Endothelial cell (in vitro differentiated cells): Measurements from ENCODE around the gene HDC. TPM values are rescaled to one million over a fixed set of nuclear protein-coding genes. Genes with fewer than 3 reads are reported as not detected.

Experiments
- DNase-seq: peaks from one replicate; pipeline ENCODE4 v3.0.0; 2021; ENCODE audit warnings: low spot score
- H3K27ac Mint-ChIP-seq: one replicate; pipeline ENCODE4 v1.8.0; 2021; ENCODE audit warnings: mixed read lengths, inconsistent platforms; ENCODE audit not compliant: unreplicated experiment
- H3K27me3 Mint-ChIP-seq: one replicate; pipeline ENCODE4 v1.8.0; 2021; ENCODE audit warnings: mild to moderate bottlenecking, moderate library complexity, mixed read lengths, inconsistent platforms; ENCODE audit not compliant: unreplicated experiment
- H3K36me3 Mint-ChIP-seq: one replicate; pipeline ENCODE4 v1.8.0; 2021; ENCODE audit warnings: mild to moderate bottlenecking, low read depth, mixed read lengths, inconsistent platforms; ENCODE audit not compliant: unreplicated experiment
- H3K4me1 Mint-ChIP-seq: one replicate; pipeline ENCODE4 v1.8.0; 2021; ENCODE audit warnings: mild to moderate bottlenecking, mixed read lengths, inconsistent platforms; ENCODE audit not compliant: unreplicated experiment
- H3K4me3 Mint-ChIP-seq: one replicate; pipeline ENCODE4 v1.8.0; 2021; ENCODE audit warnings: mild to moderate bottlenecking, mixed read lengths, inconsistent platforms; ENCODE audit not compliant: unreplicated experiment
- H3K9me3 Mint-ChIP-seq: one replicate; pipeline ENCODE4 v1.8.0; 2021; ENCODE audit warnings: mixed read lengths, inconsistent platforms; ENCODE audit not compliant: unreplicated experiment
- CTCF ChIP-seq: fragments of 200-600 bp; sonication (generic); IDR thresholded peaks from one replicate; pipeline ENCODE4 v1.5.0; 2021; ENCODE audit warnings: antibody characterized with exemption; ENCODE audit not compliant: unreplicated experiment
- total RNA-seq: library from RNA; stranded (reverse); fragmentation: NEBNext Ultra II Directional; extraction: Animal tissue kit (Norgen Biotek cat#: 25700); gene quantifications from one replicate; pipeline ENCODE4 v1.2.1, GENCODE V29; 2021; ENCODE audit not compliant: unreplicated experiment

HDC gene
- total RNA-seq, 1 donor from 2014 or later, result not detected

DNA sequence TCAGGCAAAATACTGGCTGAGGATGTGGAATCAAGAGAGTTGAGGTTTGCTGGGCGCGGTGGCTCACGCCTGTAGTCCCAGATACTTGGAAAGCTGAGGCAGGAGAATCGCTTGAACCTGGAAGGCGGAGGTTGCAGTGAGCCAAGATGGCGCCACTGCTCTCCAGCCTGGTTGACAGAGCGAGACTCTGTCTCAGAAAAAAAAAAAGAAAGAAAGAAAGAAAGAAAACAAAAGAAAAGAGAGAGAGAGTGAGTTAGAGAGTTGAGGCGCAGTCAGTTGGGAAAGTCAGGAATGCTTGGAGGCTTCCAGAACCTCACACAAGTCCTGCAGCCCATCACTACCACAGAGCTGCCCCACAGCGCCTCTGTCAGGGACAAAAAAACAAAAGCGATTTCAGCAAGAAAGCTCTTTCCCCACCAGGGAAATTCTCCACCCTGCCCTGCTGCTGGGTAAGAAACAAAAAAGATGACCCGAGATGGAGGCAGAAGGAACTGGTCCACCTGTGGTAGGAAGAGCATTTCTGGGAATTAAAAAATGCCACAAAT lies 13.8 kb downstream of the HDC start:
- no peak overlapping the region for H3K4me3 Mint-ChIP-seq
- H3K4me1 Mint-ChIP-seq, result no peaks in the 10 kb centered on the region
- no peak for TF ChIP-seq CTCF
- H3K27ac Mint-ChIP-seq, result no peak overlapping the region
- H3K9me3 Mint-ChIP-seq, result no peaks in the 10 kb centered on the region
- no peaks in the 10 kb centered on the region for H3K36me3 Mint-ChIP-seq
- no peaks in the 10 kb centered on the region for H3K27me3 Mint-ChIP-seq
- DNase-seq, result no peak

DNA sequence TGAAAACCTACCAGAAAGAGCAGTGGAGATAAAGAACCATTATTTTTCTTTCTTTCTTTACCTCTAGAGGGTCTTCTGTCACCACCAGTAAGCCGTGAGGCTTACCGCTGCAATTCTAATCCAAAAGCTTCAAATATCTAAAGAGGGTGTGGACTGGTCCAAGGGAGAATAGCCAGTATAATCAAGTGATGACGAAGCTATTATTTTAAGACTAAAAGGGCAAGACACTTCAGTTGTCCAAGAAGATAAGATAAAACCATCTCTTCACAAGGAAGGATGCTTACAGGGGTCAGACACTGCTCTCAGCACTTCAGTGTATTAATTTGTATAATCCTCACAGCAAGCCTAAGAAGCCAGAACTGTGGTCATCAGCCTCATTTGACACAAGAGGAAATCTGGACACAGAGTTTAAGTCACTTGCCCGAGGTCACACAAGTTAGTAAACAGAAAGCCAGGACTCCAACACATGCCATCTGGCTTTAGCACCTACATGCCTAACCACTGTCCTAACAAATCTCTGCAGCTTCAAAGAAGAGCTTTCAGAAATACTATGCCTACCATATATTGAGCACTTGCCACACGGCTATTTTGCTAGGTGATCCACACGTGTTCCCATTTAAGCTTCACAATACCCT lies 14.6 kb downstream of the HDC start:
- no peak for DNase-seq
- no peak for TF ChIP-seq CTCF

DNA sequence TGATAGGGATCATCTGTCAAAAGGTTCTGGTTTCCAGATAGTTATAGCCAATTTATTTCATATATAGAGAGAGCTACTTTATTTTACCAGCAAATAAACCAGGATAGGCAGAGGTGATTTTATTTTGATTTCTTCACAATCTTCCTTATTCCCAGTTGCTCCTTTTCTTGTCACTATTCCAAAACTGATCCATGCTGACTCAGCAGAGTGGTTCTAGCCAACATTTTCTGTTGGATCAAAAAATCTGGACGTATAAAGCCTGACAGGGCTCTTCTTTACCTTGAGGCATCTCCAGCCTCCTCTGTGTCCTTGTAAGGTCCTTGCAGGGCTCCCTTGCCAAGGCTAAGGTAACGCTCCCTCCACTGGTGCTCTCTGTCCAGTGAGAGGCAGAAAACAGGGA lies 15.8 kb downstream of the HDC start:
- no peaks in the 10 kb centered on the region for H3K36me3 Mint-ChIP-seq
- H3K27me3 Mint-ChIP-seq, result no peaks in the 10 kb centered on the region
- no peak for DNase-seq
- H3K27ac Mint-ChIP-seq, result no peak overlapping the region
- H3K4me1 Mint-ChIP-seq, result no peaks in the 10 kb centered on the region
- H3K4me3 Mint-ChIP-seq, result no peak overlapping the region
- no peaks in the 10 kb centered on the region for H3K9me3 Mint-ChIP-seq
- TF ChIP-seq CTCF, result no peak

More for the DNA sequence above, 14.6 kb downstream of the HDC start:
- H3K4me1 Mint-ChIP-seq, result no peaks in the 10 kb centered on the region
- no peak overlapping the region for H3K27ac Mint-ChIP-seq
- H3K4me3 Mint-ChIP-seq, result no peak overlapping the region
- H3K27me3 Mint-ChIP-seq, result no peaks in the 10 kb centered on the region
- no peaks in the 10 kb centered on the region for H3K36me3 Mint-ChIP-seq
- no peaks in the 10 kb centered on the region for H3K9me3 Mint-ChIP-seq

- no peak for DNase-seq
- Mint-ChIP-seq H3K27me3 (no peaks in the 10 kb centered on the region), H3K4me1 (no peaks in the 10 kb centered on the region), H3K36me3 (no peaks in the 10 kb centered on the region), H3K9me3 (no peaks in the 10 kb centered on the region), H3K4me3 (no peak overlapping the region), H3K27ac (no peak overlapping the region)
- no peak for TF ChIP-seq CTCF
Measured at GRCh38 chr15:50248994-50249582, 16.4 kb downstream of the HDC start.

GRCh38 chr15:50247819-50248655 lies 17.5 kb downstream of the HDC start:
- Mint-ChIP-seq H3K27me3 (no peaks in the 10 kb centered on the region), H3K4me1 (no peaks in the 10 kb centered on the region), H3K9me3 (no peaks in the 10 kb centered on the region), H3K27ac (no peak overlapping the region), H3K4me3 (no peak overlapping the region), H3K36me3 (no peaks in the 10 kb centered on the region)
- DNase-seq, result no peak
- no peak for TF ChIP-seq CTCF
